GM06990 (cell line): ENCODE measurements around the gene CTRL.
A peak's percentile ranks its signal among the peaks of the same experiment; 100 is the strongest.

Source experiments
- DNase-seq: peaks from one replicate; pipeline ENCODE4 v3.0.0-alpha.2; 2011; ENCODE audit not compliant: insufficient read length; ENCODE audit errors: extremely low read depth
- H3K27me3 ChIP-seq: replicated peaks from 2 replicates; pipeline ENCODE4 v1.6.0; 2011; ENCODE audit warnings: low read length; ENCODE audit not compliant: control insufficient read depth, insufficient read depth
- H3K36me3 ChIP-seq: 2 replicates; pipeline ENCODE4 v1.5.1; 2011; ENCODE audit warnings: low read length; ENCODE audit not compliant: control insufficient read depth, insufficient read depth
- H3K4me3 ChIP-seq: replicated peaks from 2 replicates; pipeline ENCODE4 v1.5.1; 2011; ENCODE audit warnings: low read depth, mild to moderate bottlenecking, control low read depth, low read length
- TF ChIP-seq, protein P1 (sequence below): IDR thresholded peaks from 2 replicates; pipeline ENCODE4 v1.5.1; 2011; ENCODE audit warnings: low read length, control low read depth, mild to moderate bottlenecking, inconsistent platforms; ENCODE audit not compliant: insufficient read depth, poor library complexity, severe bottlenecking

CTRL gene

DNA sequence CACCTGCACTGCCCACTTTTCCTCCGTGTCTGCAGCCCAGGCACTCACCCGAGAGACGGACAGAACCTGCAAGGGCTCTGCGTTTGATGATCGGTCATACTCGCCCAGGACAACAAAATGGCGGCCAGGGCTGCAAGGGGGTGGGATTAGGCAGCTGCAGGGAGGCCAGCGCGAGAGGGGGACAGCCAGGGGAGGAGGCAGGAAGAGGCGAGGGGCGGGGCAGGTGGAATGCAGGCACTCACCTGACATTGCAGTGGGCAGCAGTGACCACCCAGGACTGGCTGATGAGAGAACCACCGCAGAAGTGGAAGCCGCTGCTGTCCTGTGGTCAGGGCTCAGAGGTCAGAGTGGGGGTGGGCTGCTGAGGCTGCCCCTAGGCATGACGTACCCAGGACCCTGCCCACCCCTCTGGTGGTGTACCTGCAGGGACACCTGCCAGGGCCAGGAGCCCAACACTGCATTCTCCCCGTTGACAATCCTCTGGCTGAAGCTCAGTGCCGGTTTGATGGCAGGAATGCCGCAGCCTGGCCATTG lies 917 bp downstream of the CTRL start:
- no peak overlapping the region for H3K4me3 ChIP-seq
- DNase-seq, result no peak
- no peaks in the 10 kb centered on the region for H3K27me3 ChIP-seq
- H3K36me3 ChIP-seq, result peaks cover 61% of the 10 kb centered on the region
- TF ChIP-seq, protein P1, sequence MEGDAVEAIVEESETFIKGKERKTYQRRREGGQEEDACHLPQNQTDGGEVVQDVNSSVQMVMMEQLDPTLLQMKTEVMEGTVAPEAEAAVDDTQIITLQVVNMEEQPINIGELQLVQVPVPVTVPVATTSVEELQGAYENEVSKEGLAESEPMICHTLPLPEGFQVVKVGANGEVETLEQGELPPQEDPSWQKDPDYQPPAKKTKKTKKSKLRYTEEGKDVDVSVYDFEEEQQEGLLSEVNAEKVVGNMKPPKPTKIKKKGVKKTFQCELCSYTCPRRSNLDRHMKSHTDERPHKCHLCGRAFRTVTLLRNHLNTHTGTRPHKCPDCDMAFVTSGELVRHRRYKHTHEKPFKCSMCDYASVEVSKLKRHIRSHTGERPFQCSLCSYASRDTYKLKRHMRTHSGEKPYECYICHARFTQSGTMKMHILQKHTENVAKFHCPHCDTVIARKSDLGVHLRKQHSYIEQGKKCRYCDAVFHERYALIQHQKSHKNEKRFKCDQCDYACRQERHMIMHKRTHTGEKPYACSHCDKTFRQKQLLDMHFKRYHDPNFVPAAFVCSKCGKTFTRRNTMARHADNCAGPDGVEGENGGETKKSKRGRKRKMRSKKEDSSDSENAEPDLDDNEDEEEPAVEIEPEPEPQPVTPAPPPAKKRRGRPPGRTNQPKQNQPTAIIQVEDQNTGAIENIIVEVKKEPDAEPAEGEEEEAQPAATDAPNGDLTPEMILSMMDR, result no peak

DNA sequence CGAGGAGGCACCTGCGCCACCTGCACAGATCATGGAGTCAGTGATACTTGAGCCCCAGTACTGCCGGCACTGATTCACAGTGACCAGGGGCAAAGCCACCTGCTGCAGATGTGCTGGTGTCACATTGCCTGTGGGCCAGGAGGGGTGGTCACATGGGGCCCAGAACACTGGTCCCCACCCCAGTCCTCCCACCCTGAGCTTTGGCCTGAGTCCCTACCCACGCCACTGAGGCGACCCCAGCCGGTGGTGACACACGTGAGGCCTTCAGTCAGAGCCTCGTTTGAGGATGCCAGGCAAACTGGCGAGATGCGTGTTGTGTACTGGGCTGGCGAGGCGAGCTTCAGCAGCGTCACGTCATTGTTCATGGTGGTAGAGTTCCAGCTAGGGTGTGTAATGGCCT lies 1.5 kb downstream of the CTRL start:
- Histone ChIP-seq H3K4me3 (no peak overlapping the region), H3K27me3 (no peaks in the 10 kb centered on the region), H3K36me3 (peaks cover 59% of the 10 kb centered on the region)
- DNase-seq, result no peak
- TF ChIP-seq, protein P1, result no peak

DNA sequence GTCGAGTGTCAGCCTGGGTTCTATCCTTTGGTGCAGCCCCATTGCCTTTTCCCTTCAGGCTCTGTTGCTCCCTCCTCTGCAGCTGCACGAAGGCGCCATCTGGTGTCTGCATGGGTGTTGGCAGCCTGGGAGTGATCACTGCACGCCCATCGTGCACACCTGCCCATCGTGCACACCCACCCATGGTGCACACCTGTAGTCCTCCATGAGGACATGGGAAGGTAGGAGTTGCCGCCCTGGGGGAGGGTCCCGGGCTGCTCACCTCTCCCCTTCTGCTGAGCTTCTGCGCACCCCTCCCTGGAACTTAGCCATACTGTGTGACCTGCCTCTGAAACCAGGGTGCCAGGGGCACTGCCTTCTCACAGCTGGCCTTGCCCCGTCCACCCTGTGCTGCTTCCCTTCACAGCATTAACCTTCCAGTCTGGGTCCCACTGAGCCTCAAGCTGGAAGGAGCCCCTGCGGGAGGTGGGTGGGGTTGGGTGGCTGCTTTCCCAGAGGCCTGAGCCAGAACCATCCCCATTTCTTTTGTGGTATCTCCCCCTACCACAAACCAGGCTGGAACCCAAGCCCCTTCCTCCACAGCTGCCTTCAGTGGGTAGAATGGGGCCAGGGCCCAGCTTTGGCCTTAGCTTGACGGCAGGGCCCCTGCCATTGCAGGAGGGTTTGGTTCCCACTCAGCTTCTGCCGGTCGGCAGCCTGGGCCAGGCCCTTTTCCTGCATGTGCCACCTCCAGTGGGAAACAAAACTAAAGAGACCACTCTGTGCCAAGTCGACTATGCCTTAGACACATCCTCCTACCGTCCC lies 2.9 kb downstream of the CTRL start:
- H3K4me3 ChIP-seq, result no peak overlapping the region
- peak; percentile 59 for DNase-seq
- TF ChIP-seq, protein P1, result peak; percentile 97
- H3K36me3 ChIP-seq, result peaks cover 46% of the 10 kb centered on the region
- no peaks in the 10 kb centered on the region for H3K27me3 ChIP-seq

DNA sequence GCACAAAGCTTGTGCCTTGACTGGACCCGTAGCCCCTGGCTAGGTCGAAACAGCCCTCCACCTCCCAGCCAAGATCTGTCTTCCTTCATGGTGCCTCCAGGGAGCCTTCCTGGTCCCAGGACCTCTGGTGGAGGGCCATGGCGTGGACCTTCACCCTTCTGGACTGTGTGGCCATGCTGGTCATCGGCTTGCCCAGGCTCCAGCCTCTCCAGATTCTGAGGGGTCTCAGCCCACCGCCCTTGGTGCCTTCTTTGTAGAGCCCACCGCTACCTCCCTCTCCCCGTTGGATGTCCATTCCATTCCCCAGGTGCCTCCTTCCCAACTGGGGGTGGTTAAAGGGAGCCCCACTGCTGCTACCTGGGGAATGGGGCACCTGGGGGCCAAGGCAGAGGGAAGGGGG lies 3.5 kb downstream of the CTRL start:
- Histone ChIP-seq H3K36me3 (peaks cover 46% of the 10 kb centered on the region), H3K27me3 (no peaks in the 10 kb centered on the region), H3K4me3 (no peak overlapping the region)
- no peak for DNase-seq
- TF ChIP-seq, protein P1, result no peak

DNA sequence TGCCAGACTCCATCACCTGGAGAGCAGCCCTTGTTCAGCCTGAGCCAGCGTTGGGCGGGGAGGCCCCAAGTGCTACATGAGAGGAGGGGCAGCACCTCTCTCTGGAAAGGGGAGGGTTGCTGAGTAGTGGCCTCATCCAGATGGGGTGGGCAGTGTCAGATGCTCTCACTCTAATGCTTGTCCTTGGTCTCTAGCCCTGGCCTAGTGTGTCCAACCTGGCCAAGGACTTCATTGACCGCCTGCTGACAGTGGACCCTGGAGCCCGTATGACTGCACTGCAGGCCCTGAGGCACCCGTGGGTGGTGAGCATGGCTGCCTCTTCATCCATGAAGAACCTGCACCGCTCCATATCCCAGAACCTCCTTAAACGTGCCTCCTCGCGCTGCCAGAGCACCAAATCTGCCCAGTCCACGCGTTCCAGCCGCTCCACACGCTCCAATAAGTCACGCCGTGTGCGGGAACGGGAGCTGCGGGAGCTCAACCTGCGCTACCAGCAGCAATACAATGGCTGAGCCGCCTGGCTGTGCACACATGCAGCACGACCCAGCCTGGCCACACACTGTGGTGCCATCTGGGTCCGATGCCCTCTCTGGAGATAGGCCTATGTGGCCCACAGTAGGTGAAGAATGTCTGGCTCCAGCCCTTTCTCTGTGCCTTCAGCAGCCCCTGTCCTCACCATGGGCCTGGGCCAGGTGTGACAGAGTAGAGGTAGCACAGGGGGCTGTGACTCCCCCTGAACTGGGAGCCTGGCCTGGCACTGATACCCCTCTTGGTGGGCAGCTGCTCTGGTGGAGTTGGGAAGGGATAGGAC lies 4.3 kb downstream of the CTRL start:
- Histone ChIP-seq H3K36me3 (peaks cover 42% of the 10 kb centered on the region), H3K27me3 (no peaks in the 10 kb centered on the region), H3K4me3 (no peak overlapping the region)
- TF ChIP-seq, protein P1, result no peak
- peak; percentile 15 for DNase-seq
